ENCODE measurements around the gene MPV17. TPM values are rescaled to one million over a fixed set of nuclear protein-coding genes. Genes with fewer than 3 reads are reported as not detected.
A peak's percentile ranks its signal among the peaks of the same experiment; 100 is the strongest.

MPV17 gene
- polyA plus RNA-seq, 2 of the 4 experiments (the other 2 are of a cell fraction): 67.7 to 130 TPM

DNA sequence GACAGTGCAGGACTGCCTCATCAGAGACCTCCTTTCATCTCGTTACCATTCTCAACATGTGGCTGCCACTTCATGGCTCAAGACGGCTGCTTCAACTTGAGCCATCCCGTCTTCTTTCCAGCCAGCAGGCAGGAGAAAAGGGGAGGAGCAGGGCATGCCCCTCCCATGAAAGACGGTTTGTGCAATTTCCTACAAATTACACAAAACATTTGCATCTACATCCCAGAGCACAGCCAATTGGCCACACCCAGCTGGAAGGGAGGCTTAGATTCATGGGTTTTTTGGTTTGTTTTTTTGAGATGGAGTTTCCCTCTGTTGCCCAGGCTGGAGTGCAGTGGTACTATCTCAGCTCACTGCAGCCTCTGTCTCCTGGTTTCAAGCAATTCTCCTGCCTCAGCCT is 26.4 kb downstream of the MPV17 start:
- ChIA-PET CTCF (interaction anchor here (1.7 to 20.5 kb wide), 4 partner anchors 16 to 198 kb away, joined by 5 to 394 read pairs (median 176); partner anchors contain the start of genes DNAJC5G, SLC30A3 and TRIM54), POLR2A (no interaction called here)
- H3K4me2 ChIP-seq: no peak overlapping the region
- ATAC-seq (no peak), FAIRE-seq (no peak), DNase-seq (ENCODE audit: low read depth in 1 of 2, low spot score in 1 of 2) (no peak)
- no peak overlapping the region for H3K27ac ChIP-seq
- 81% methylated on average over 4 of the region's 4 CpGs for WGBS (ENCODE audit: missing lambda C conversion rate)
- no peak overlapping the region for H3K4me3 ChIP-seq
- H3K9me3 ChIP-seq: no peaks in the 10 kb centered on the region
- TF ChIP-seq ZSCAN20 (CRISPR knock-in tag; IDR thresholded peaks at IDR 0.05): no peak
- TF ChIP-seq E2F6 (IDR thresholded peaks at IDR 0.05; ENCODE audit: borderline replicate concordance, low read depth): no peak
- H3K4me1 ChIP-seq: peaks cover 34% of the 10 kb centered on the region

GRCh38 chr2:27294928-27295327 is 28.0 kb downstream of the MPV17 start:
- ChIA-PET CTCF (interaction anchor here (1.2 to 20.5 kb wide), 5 partner anchors 8 to 196 kb away, joined by 3 to 394 read pairs (median 124); partner anchors contain the start of genes DNAJC5G, SLC30A3 and TRIM54), POLR2A (interaction anchor here (0.9 kb wide), 1 partner anchor 11 kb away, joined by 5 read pairs; no protein-coding TSS in a partner anchor)
- TF ChIP-seq CHD4 (IDR thresholded peaks at IDR 0.05; ENCODE audit: borderline replicate concordance) (no peak), PBX3 (IDR thresholded peaks at IDR 0.05) (no peak), EP300 (IDR thresholded peaks at IDR 0.05) (no peak), EHF (CRISPR knock-in tag; IDR thresholded peaks at IDR 0.05) (no peak), NR3C1 (IDR thresholded peaks at IDR 0.05) (no peak), TP53 (CRISPR knock-in tag; IDR thresholded peaks at IDR 0.05) (no peak), KDM5A (IDR thresholded peaks at IDR 0.05) (no peak), BHLHE40 (IDR thresholded peaks at IDR 0.05; ENCODE audit: low read depth, low read length) (no peak), NFE2L2 (conservative IDR thresholded peaks at IDR 0.05; ENCODE audit: low read length) (no peak), JUN (IDR thresholded peaks at IDR 0.05) (no peak), RAD21 (conservative IDR thresholded peaks at IDR 0.05 in 1 of 2, IDR thresholded peaks at IDR 0.05 in 1 of 2) (no peak), HOXA7 (CRISPR knock-in tag; IDR thresholded peaks at IDR 0.05) (no peak), CBX8 (IDR thresholded peaks at IDR 0.05) (no peak)
- no peak for ATAC-seq
- DNase-seq (ENCODE audit: low read depth in 1 of 2, low spot score in 1 of 2): no peak
- Histone ChIP-seq H3K9me3 (no peaks in the 10 kb centered on the region), H3K4me1 (peaks cover 36% of the 10 kb centered on the region), H3K4me3 (no peak overlapping the region), H3K27ac (no peak overlapping the region; a peak in 1 of 6 replicates), H3K4me2 (no peak overlapping the region)
- WGBS (ENCODE audit: missing lambda C conversion rate): 78% methylated on average over 8 of the region's 8 CpGs
- no peak for FAIRE-seq

GRCh38 chr2:27291865-27292264 is 31.0 kb downstream of the MPV17 start:
- POLR2A ChIA-PET: no interaction called here
- no peak for FAIRE-seq
- H3K4me1 ChIP-seq: peaks cover 36% of the 10 kb centered on the region

More at GRCh38 chr2:27291865-27292264, 31.0 kb downstream of the MPV17 start:
- Histone ChIP-seq H3K27ac (peak overlapping the region; percentile 19 to 49; a peak in 4 of 6 replicates), H3K9me3 (no peaks in the 10 kb centered on the region), H3K4me2 (peak overlapping the region; percentile 54; the same call in 2 of the 3 replicates), H3K4me3 (no peak overlapping the region)
- CTCF ChIA-PET: interaction anchor here (0.8 to 20.5 kb wide), 20 partner anchors 11 to 330 kb away, joined by 3 to 394 read pairs (median 4); partner anchors contain the start of genes DNAJC5G, MPV17, SLC30A3 and TRIM54
- DNase-seq (ENCODE audit: low read depth in 1 of 2, low spot score in 1 of 2) (peak; percentile 36 to 66), ATAC-seq (peak; percentile 77 to 79)
- WGBS (ENCODE audit: missing lambda C conversion rate): 80% methylated on average over 6 of the region's 6 CpGs
- peak; percentile 57 to 68 for TF ChIP-seq RAD21 (conservative IDR thresholded peaks at IDR 0.05 in 1 of 2, IDR thresholded peaks at IDR 0.05 in 1 of 2)
- no peak for TF ChIP-seq POLR2AphosphoS2 (conservative IDR thresholded peaks at IDR 0.05; ENCODE audit: low read length)
- peak; percentile 36 for TF ChIP-seq CTCF (IDR thresholded peaks at IDR 0.05)
